K562 (cell line): ENCODE results near the gene KMT2E.

Source experiments
- FOS ChIP-seq: IDR thresholded peaks from 3 replicates; pipeline ENCODE4 v1.6.1; 2011; ENCODE audit not compliant: insufficient read length; ENCODE audit errors: extremely low read depth
- GABPB2 ChIP-seq: fragments of 250-450 bp; sonication (Bioruptor Pico); conservative IDR thresholded peaks from 2 replicates; pipeline ENCODE4 v1.5.1; 2021; ENCODE audit warnings: mild to moderate bottlenecking
- HOMEZ ChIP-seq: fragments of 250-450 bp; sonication (Bioruptor Pico); IDR thresholded peaks from 2 replicates; pipeline ENCODE4 v1.4.0; 2020; ENCODE audit warnings: mild to moderate bottlenecking, moderate library complexity
- KDM1A ChIP-seq, 2 experiments: fragments of 450-650 bp; IDR thresholded peaks; 2 replicates each; pipeline ENCODE4 v1.6.1; 2016; ENCODE audit warnings: mild to moderate bottlenecking in 2 of 2
- MAZ ChIP-seq, 2 experiments: fragments of 450-650 bp in 1 of 2; sonication (generic) in 1 of 2; formaldehyde crosslinking; IDR thresholded peaks in 1 of 2; conservative IDR thresholded peaks in 1 of 2; 2 replicates each; pipeline versions ENCODE4 v1.4.0 to v1.5.0; 2020; ENCODE audit warnings: mild to moderate bottlenecking in 1 of 2, missing genetic modification reagents in 1 of 2
- POLR2AphosphoS5 ChIP-seq: IDR thresholded peaks from 2 replicates; pipeline ENCODE4 v1.6.1; 2011; ENCODE audit warnings: mild to moderate bottlenecking, low read depth, low read length, moderate library complexity; ENCODE audit not compliant: control insufficient read depth, insufficient read depth
- RUNX1 ChIP-seq: sonication (generic); IDR thresholded peaks from 2 replicates; pipeline ENCODE4 v1.6.1; 2016; ENCODE audit warnings: antibody characterized with exemption, low read depth
- SETDB1 ChIP-seq: IDR thresholded peaks from one replicate; pipeline ENCODE4 v1.6.1; 2012; ENCODE audit warnings: low read length, control low read depth, inconsistent platforms
- ZFP1 ChIP-seq: fragments of 450-650 bp; formaldehyde crosslinking; IDR thresholded peaks from 2 replicates; pipeline ENCODE4 v1.4.0; 2020; ENCODE audit warnings: mild to moderate bottlenecking, mixed read lengths
- TF ChIP-seq, protein P1 (sequence below), 3 experiments: IDR thresholded peaks in 2 of 3; conservative IDR thresholded peaks in 1 of 3; 2 replicates each; pipeline ENCODE4 v1.5.1; 2011 to 2012; ENCODE audit warnings: low read length in 3 of 3, mild to moderate bottlenecking in 3 of 3, control low read depth in 2 of 3, improper control_type of control experiment in 1 of 3, inconsistent platforms in 1 of 3, low read depth in 1 of 3, mixed read lengths in 1 of 3, moderate library complexity in 1 of 3; ENCODE audit not compliant: insufficient read depth in 2 of 3
- TF ChIP-seq, protein P2 (sequence below): fragments of 250-450 bp; sonication (Bioruptor Pico); IDR thresholded peaks from 2 replicates; pipeline ENCODE4 v1.5.0; 2020; ENCODE audit warnings: mild to moderate bottlenecking
- TF ChIP-seq, protein P3 (sequence below): IDR thresholded peaks from 3 replicates; pipeline ENCODE4 v1.6.1; 2011; ENCODE audit warnings: borderline replicate concordance, mild to moderate bottlenecking, moderate library complexity; ENCODE audit not compliant: insufficient read length; ENCODE audit errors: extremely low read depth

DNA sequence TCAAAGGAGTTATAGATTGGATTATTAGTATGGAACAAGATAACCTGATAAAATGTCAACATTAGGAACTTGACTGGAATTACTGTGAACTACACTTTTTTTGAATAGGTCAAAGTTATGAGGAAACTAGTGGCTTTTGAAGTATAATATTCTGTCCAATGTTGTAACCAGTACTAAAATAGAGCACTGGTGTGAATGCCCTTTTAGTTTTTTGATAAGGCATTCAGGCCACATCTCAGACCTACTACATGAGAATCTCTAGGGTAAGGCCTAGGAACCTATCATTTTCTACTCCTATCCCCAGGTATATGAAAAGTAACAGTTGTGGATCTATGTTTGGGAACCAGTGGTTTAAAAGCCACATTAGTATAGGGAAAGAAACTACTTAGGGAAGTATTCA lies 16.4 kb downstream of the KMT2E start:
- TF ChIP-seq, protein P1, sequence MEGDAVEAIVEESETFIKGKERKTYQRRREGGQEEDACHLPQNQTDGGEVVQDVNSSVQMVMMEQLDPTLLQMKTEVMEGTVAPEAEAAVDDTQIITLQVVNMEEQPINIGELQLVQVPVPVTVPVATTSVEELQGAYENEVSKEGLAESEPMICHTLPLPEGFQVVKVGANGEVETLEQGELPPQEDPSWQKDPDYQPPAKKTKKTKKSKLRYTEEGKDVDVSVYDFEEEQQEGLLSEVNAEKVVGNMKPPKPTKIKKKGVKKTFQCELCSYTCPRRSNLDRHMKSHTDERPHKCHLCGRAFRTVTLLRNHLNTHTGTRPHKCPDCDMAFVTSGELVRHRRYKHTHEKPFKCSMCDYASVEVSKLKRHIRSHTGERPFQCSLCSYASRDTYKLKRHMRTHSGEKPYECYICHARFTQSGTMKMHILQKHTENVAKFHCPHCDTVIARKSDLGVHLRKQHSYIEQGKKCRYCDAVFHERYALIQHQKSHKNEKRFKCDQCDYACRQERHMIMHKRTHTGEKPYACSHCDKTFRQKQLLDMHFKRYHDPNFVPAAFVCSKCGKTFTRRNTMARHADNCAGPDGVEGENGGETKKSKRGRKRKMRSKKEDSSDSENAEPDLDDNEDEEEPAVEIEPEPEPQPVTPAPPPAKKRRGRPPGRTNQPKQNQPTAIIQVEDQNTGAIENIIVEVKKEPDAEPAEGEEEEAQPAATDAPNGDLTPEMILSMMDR (IDR thresholded peaks at IDR 0.05 in 2 of 3, conservative IDR thresholded peaks at IDR 0.05 in 1 of 3; ENCODE audit: insufficient read depth in 2 of 3, low read depth in 1 of 3, low read length in 3 of 3): no peak
- no peak for TF ChIP-seq GABPB2 (CRISPR knock-in tag)
- TF ChIP-seq SETDB1: no peak
- TF ChIP-seq POLR2AphosphoS5: no peak
- TF ChIP-seq KDM1A (IDR thresholded peaks at IDR 0.05): no peak
- TF ChIP-seq HOMEZ (CRISPR knock-in tag): no peak
- TF ChIP-seq, protein P2, sequence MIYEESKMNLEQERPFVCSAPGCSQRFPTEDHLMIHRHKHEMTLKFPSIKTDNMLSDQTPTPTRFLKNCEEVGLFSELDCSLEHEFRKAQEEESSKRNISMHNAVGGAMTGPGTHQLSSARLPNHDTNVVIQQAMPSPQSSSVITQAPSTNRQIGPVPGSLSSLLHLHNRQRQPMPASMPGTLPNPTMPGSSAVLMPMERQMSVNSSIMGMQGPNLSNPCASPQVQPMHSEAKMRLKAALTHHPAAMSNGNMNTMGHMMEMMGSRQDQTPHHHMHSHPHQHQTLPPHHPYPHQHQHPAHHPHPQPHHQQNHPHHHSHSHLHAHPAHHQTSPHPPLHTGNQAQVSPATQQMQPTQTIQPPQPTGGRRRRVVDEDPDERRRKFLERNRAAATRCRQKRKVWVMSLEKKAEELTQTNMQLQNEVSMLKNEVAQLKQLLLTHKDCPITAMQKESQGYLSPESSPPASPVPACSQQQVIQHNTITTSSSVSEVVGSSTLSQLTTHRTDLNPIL: no peak
- no peak for TF ChIP-seq FOS
- TF ChIP-seq ZFP1: no peak
- TF ChIP-seq MAZ (CRISPR knock-in tag; conservative IDR thresholded peaks at IDR 0.05 in 1 of 2, IDR thresholded peaks at IDR 0.05 in 1 of 2): no peak
- TF ChIP-seq, protein P3, sequence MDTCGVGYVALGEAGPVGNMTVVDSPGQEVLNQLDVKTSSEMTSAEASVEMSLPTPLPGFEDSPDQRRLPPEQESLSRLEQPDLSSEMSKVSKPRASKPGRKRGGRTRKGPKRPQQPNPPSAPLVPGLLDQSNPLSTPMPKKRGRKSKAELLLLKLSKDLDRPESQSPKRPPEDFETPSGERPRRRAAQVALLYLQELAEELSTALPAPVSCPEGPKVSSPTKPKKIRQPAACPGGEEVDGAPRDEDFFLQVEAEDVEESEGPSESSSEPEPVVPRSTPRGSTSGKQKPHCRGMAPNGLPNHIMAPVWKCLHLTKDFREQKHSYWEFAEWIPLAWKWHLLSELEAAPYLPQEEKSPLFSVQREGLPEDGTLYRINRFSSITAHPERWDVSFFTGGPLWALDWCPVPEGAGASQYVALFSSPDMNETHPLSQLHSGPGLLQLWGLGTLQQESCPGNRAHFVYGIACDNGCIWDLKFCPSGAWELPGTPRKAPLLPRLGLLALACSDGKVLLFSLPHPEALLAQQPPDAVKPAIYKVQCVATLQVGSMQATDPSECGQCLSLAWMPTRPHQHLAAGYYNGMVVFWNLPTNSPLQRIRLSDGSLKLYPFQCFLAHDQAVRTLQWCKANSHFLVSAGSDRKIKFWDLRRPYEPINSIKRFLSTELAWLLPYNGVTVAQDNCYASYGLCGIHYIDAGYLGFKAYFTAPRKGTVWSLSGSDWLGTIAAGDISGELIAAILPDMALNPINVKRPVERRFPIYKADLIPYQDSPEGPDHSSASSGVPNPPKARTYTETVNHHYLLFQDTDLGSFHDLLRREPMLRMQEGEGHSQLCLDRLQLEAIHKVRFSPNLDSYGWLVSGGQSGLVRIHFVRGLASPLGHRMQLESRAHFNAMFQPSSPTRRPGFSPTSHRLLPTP: no peak
- TF ChIP-seq RUNX1: no peak
